ENCODE measurements around the gene LRPAP1.

DNA sequence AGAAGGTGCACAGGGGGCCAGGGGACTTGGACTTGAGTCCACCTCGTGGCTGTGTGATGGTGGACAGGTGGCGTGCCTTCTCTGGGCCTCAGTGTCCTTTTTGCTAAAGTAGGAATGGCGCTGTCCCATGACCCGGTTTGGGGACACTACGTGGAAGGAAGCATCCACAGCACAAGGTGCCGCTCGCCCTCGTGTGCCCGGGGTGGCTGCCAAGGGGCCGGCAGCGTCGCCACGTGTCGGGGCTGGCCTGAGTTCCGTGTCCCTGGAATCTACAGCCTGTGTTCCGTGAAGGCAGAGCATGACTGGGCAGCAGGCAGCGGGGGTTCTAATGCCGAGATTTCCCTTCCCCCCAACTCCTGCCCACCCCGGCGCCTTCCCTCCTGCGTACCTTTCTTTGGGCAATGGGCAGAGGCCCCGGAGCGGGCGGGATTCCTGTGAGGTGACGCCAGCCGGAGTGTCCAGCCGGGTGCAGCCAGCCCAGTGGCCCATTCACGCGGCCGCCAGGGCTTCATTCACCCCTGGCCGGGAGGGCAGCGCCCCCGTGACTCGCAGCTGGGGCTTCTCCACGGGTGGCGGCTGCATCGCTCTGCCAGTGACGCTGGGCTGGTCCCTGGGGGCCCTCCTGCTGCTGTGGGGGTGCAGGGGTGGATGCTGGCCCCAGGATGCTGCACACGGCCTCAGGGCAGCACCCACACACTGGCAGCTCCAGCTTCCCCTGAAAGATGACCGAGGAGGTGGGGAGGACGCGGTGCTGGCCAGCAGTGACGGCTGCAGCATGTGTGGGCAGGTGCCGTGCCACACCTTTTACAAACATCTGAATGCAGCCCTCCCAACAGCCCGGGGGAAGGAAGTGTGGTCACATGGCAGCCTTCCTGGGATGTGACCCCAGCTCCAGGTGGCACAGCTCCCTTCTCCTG is 47.9 kb downstream of the LRPAP1 start:
- TF ChIP-seq POLR2A (IDR thresholded peaks at IDR 0.05): peak in 1 of 3 donors; percentile 14
- TF ChIP-seq, protein P1, sequence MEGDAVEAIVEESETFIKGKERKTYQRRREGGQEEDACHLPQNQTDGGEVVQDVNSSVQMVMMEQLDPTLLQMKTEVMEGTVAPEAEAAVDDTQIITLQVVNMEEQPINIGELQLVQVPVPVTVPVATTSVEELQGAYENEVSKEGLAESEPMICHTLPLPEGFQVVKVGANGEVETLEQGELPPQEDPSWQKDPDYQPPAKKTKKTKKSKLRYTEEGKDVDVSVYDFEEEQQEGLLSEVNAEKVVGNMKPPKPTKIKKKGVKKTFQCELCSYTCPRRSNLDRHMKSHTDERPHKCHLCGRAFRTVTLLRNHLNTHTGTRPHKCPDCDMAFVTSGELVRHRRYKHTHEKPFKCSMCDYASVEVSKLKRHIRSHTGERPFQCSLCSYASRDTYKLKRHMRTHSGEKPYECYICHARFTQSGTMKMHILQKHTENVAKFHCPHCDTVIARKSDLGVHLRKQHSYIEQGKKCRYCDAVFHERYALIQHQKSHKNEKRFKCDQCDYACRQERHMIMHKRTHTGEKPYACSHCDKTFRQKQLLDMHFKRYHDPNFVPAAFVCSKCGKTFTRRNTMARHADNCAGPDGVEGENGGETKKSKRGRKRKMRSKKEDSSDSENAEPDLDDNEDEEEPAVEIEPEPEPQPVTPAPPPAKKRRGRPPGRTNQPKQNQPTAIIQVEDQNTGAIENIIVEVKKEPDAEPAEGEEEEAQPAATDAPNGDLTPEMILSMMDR (IDR thresholded peaks at IDR 0.05): no peak

Measured in body of pancreas (tissue), 4 donors.